IMR-90 (cell line): Measurements from ENCODE around the gene RCOR3. TPM values are rescaled to one million over a fixed set of nuclear protein-coding genes. Genes with fewer than 3 reads are reported as not detected.

Source experiments
- ATAC-seq: fragments of 200-7000 bp; cut with Tn5 transposase; 2 replicates; pipeline ENCODE4 v1.9.1; 2020; ENCODE audit warnings: low read depth, mild to moderate bottlenecking, moderate library complexity
- BruUV-seq: library from RNA; stranded (reverse); fragments of 400-500 nt; replicated peaks from 2 replicates; lab custom pipeline; 2021; lab: Mats Ljungman, UMichigan
- CTCF ChIA-PET: fragments of 300-600 bp; formaldehyde crosslinking; extraction: SDS; loops from one replicate; lab custom pipeline; 2021; ENCODE audit warnings: antibody characterized with exemption; lab: Yijun Ruan, JAX
- POLR2A ChIA-PET: fragments of 300-600 bp; sonication (Branson Sonifier 250); formaldehyde crosslinking; loops from one replicate; lab custom pipeline; 2022; ENCODE audit warnings: antibody characterized with exemption; ENCODE audit not compliant: unreplicated experiment; lab: Charles Lee
- DNase-seq: peaks from one replicate; pipeline ENCODE4 v3.0.0; 2013
- H2AFZ ChIP-seq: replicated peaks from 2 replicates; pipeline ENCODE3; 2013; ENCODE audit warnings: low read length, mild to moderate bottlenecking; ENCODE audit not compliant: poor library complexity
- H2AK5ac ChIP-seq: 2 replicates; pipeline ENCODE4 v1.6.1; 2013; ENCODE audit warnings: low read depth, low read length, inconsistent platforms
- H2AK9ac ChIP-seq: replicated peaks from 2 replicates; pipeline ENCODE3; 2013; ENCODE audit warnings: mild to moderate bottlenecking, low read depth, low read length, moderate library complexity; ENCODE audit not compliant: poor library complexity
- H2BK120ac ChIP-seq: 2 replicates; pipeline ENCODE4 v1.6.1; 2013; ENCODE audit warnings: low read depth, low read length, inconsistent platforms
- H2BK15ac ChIP-seq: 3 replicates; pipeline ENCODE4 v1.6.1; 2013; ENCODE audit warnings: low read depth, low read length, inconsistent platforms
- H2BK20ac ChIP-seq: 2 replicates; pipeline ENCODE4 v1.6.1; 2013; ENCODE audit warnings: low read depth, mild to moderate bottlenecking, inconsistent platforms, low read length, moderate library complexity
- H2BK5ac ChIP-seq: 2 replicates; pipeline ENCODE4 v1.6.1; 2013; ENCODE audit warnings: mild to moderate bottlenecking, low read depth, low read length, inconsistent platforms; ENCODE audit not compliant: poor library complexity, severe bottlenecking
- H3K14ac ChIP-seq: replicated peaks from 2 replicates; pipeline ENCODE4 v1.6.1; 2013; ENCODE audit warnings: low read depth, low read length, inconsistent platforms
- H3K18ac ChIP-seq: 2 replicates; pipeline ENCODE4 v1.6.1; 2013; ENCODE audit warnings: low read depth, low read length, control low read depth
- H3K23ac ChIP-seq: 2 replicates; pipeline ENCODE4 v1.6.1; 2013; ENCODE audit warnings: low read depth, low read length, inconsistent platforms
- H3K27ac ChIP-seq: 2 replicates; pipeline ENCODE4 v1.5.1; 2013; ENCODE audit warnings: mild to moderate bottlenecking, control low read depth, low read length; ENCODE audit not compliant: insufficient read depth
- H3K27me3 ChIP-seq: 2 replicates; pipeline ENCODE4 v1.6.1; 2013; ENCODE audit warnings: low read length; ENCODE audit not compliant: control insufficient read depth, insufficient read depth
- H3K36me3 ChIP-seq: 2 replicates; pipeline ENCODE4 v1.6.1; 2013; ENCODE audit warnings: low read length, mixed read lengths; ENCODE audit not compliant: control insufficient read depth, insufficient read depth
- H3K4ac ChIP-seq: 2 replicates; pipeline ENCODE4 v1.6.1; 2013; ENCODE audit warnings: low read depth, low read length, inconsistent platforms
- H3K4me1 ChIP-seq: 2 replicates; pipeline ENCODE4 v1.6.1; 2013; ENCODE audit warnings: low read length, mixed read lengths; ENCODE audit not compliant: control insufficient read depth, insufficient read depth
- H3K4me2 ChIP-seq: 2 replicates; pipeline ENCODE4 v1.6.1; 2013; ENCODE audit warnings: low read depth, mild to moderate bottlenecking, control low read depth, low read length, moderate library complexity
- H3K4me3 ChIP-seq: 2 replicates; pipeline ENCODE4 v1.5.1; 2013; ENCODE audit warnings: low read depth, mild to moderate bottlenecking, control low read depth, low read length, moderate library complexity; ENCODE audit not compliant: insufficient read depth
- H3K56ac ChIP-seq: 2 replicates; pipeline ENCODE4 v1.6.1; 2013; ENCODE audit warnings: low read length, inconsistent platforms; ENCODE audit not compliant: insufficient read depth; ENCODE audit errors: extremely low read depth
- H3K79me1 ChIP-seq, 2 experiments: 2 replicates each; pipeline ENCODE4 v1.6.1; 2013; ENCODE audit warnings: low read length in 2 of 2, inconsistent platforms in 1 of 2, low read depth in 1 of 2
- H3K9ac ChIP-seq: 2 replicates; pipeline ENCODE4 v1.6.1; 2013; ENCODE audit warnings: low read depth, low read length, control low read depth
- H3K9me1 ChIP-seq: 2 replicates; pipeline ENCODE4 v1.6.1; 2013; ENCODE audit warnings: low read length, inconsistent platforms; ENCODE audit not compliant: insufficient read depth
- H3K9me3 ChIP-seq: 2 replicates; pipeline ENCODE4 v1.6.1; 2013; ENCODE audit warnings: low read length; ENCODE audit not compliant: control insufficient read depth, insufficient read depth
- H4K20me1 ChIP-seq: 2 replicates; pipeline ENCODE4 v1.6.1; 2013; ENCODE audit warnings: low read length, inconsistent platforms; ENCODE audit not compliant: insufficient read depth
- H4K5ac ChIP-seq: 2 replicates; pipeline ENCODE4 v1.6.1; 2013; ENCODE audit warnings: mild to moderate bottlenecking, low read depth, low read length, control low read depth
- H4K8ac ChIP-seq, 2 experiments: 2 replicates each; pipeline ENCODE4 v1.6.1; 2013; ENCODE audit warnings: low read depth in 2 of 2, low read length in 2 of 2, control low read depth in 1 of 2, inconsistent platforms in 1 of 2
- H4K91ac ChIP-seq: 2 replicates; pipeline ENCODE4 v1.6.1; 2013; ENCODE audit warnings: low read depth, low read length, inconsistent platforms; ENCODE audit not compliant: insufficient read depth
- BHLHE40 ChIP-seq: fragments of 150-350 bp; IDR thresholded peaks from 2 replicates; pipeline ENCODE4 v1.6.1; 2016; ENCODE audit warnings: mild to moderate bottlenecking, low read depth, low read length
- CHD1 ChIP-seq: IDR thresholded peaks from 2 replicates; pipeline ENCODE4 v1.6.1; 2012; ENCODE audit warnings: low read depth, low read length, improper control_type of control experiment
- CTCF ChIP-seq: conservative IDR thresholded peaks from 2 replicates; pipeline ENCODE4 v1.5.1; 2012; ENCODE audit warnings: mild to moderate bottlenecking, low read depth, low read length, improper control_type of control experiment
- MAFK ChIP-seq: IDR thresholded peaks from 2 replicates; pipeline ENCODE4 v1.6.1; 2012; ENCODE audit warnings: low read depth, low read length, improper control_type of control experiment
- MAZ ChIP-seq: IDR thresholded peaks from 2 replicates; pipeline ENCODE4 v1.6.1; 2012; ENCODE audit warnings: low read depth, mild to moderate bottlenecking, low read length, improper control_type of control experiment, moderate library complexity, borderline replicate concordance
- MXI1 ChIP-seq: IDR thresholded peaks from 2 replicates; pipeline ENCODE4 v1.6.1; 2012; ENCODE audit warnings: low read depth, mild to moderate bottlenecking, low read length, moderate library complexity, borderline replicate concordance
- POLR2A ChIP-seq: IDR thresholded peaks from 2 replicates; pipeline ENCODE4 v1.6.1; 2012; ENCODE audit warnings: mild to moderate bottlenecking, low read depth, low read length
- RAD21 ChIP-seq: IDR thresholded peaks from 2 replicates; pipeline ENCODE4 v1.6.1; 2012; ENCODE audit warnings: low read length, improper control_type of control experiment
- RCOR1 ChIP-seq: IDR thresholded peaks from 2 replicates; pipeline ENCODE4 v1.6.1; 2012; ENCODE audit warnings: mild to moderate bottlenecking, low read length, improper control_type of control experiment; ENCODE audit not compliant: insufficient replicate concordance
- RFX5 ChIP-seq: IDR thresholded peaks from 2 replicates; pipeline ENCODE4 v1.8.0; 2012; ENCODE audit warnings: low read depth, mild to moderate bottlenecking, low read length, moderate library complexity
- SMC3 ChIP-seq: fragments of 150-350 bp; IDR thresholded peaks from 2 replicates; pipeline ENCODE4 v1.6.1; 2016; ENCODE audit warnings: low read depth, mild to moderate bottlenecking, antibody characterized with exemption, low read length, moderate library complexity
- USF2 ChIP-seq: fragments of 150-350 bp; IDR thresholded peaks from 2 replicates; pipeline ENCODE4 v1.6.1; 2017; ENCODE audit warnings: mild to moderate bottlenecking, antibody characterized with exemption, low read length, low read depth
- WGBS, 2 experiments: methylation state at CpG; one replicate each; pipeline versions ENCODE4 v1.1.5 to v1.1.7; 2013; ENCODE audit warnings: missing lambda C conversion rate in 2 of 2; ENCODE audit not compliant: insufficient read length in 1 of 2; ENCODE audit errors: extremely low coverage in 2 of 2; 5-methylcytosine and 5-hydroxymethylcytosine counted together
- dilution Hi-C: fragments of 300-500 bp; cut with HindIII; formaldehyde crosslinking; loops from one replicate; pipeline ENCODE4 v1.14.3; 2018; ENCODE audit warnings: low sequenced_read_pairs; ENCODE audit not compliant: unreplicated experiment
- in situ Hi-C: fragments of 300-500 bp; cut with MboI; formaldehyde crosslinking; loops from 3 replicates; pipeline ENCODE4 v1.14.3; 2019; ENCODE audit warnings: low sequenced_read_pairs, inconsistent platforms, mixed read lengths
- intact Hi-C: fragments of 100-400 bp; cut with micrococcal nuclease; formaldehyde crosslinking; loops from 2 replicates; pipeline ENCODE4 v1.10.0; 2022
- polyA plus RNA-seq, 3 experiments: library from polyadenylated mRNA; depleted of rRNA; stranded (reverse); fragments of >200 nt; gene quantifications; 2 replicates each; pipeline ENCODE4 v1.2.3, GENCODE V29; 2012; ENCODE audit warnings: low replicate concordance in 1 of 3
- total RNA-seq: library from RNA; depleted of rRNA; stranded (reverse); fragments of >200 nt; gene quantifications from 2 replicates; pipeline ENCODE4 v1.2.3, GENCODE V29; 2012
- TF ChIP-seq, protein P1 (sequence below): fragments of 150-350 bp; IDR thresholded peaks from 2 replicates; pipeline ENCODE4 v1.6.1; 2016; ENCODE audit warnings: low read depth, mild to moderate bottlenecking, low read length, moderate library complexity, borderline replicate concordance

The RCOR3 gene
- total and polyA plus RNA-seq, 2 of the 4 experiments (the other 2 are of a cell fraction), result 8.1 to 16.4 TPM

DNA sequence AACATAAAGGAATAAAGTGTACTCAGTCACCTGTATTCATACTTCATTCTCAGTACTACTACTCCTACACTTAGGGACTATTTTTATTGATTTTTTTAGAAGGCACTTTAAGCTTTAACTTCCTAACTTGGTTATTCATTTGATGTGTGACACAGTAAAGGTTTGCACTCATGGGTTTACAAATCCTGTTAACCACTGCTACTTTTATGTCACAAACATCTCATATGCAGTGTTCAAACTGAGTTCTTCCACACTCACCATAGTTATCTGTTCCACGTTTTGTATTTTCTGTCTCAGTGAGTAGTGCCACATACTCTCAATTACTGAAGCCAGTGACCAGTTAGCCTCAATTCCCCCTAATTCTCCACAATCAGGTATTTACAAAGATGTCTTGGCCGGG lies 33.2 kb downstream of the RCOR3 start:
- H2BK120ac ChIP-seq, result no peak overlapping the region
- no peak overlapping the region for H3K14ac ChIP-seq
- H3K27me3 ChIP-seq, result no peaks in the 10 kb centered on the region
- no peaks in the 10 kb centered on the region for H4K20me1 ChIP-seq
- H2AK5ac ChIP-seq, result no peak overlapping the region
- intact Hi-C loops, result no loop called here
- no peak overlapping the region for H3K4me3 ChIP-seq
- H3K56ac ChIP-seq, result no peak overlapping the region
- no peak overlapping the region for H2BK20ac ChIP-seq
- in situ Hi-C loops, result no loop called here
- H3K9me3 ChIP-seq, result no peaks in the 10 kb centered on the region
- BruUV-seq, result no TSS peak
- H3K79me1 ChIP-seq, result peaks cover 0 to 1% of the 10 kb centered on the region in 2 experiments; a peak in 2 of 4 replicates
- H2AFZ ChIP-seq, result no peak overlapping the region
- no peak for TF ChIP-seq RCOR1
- TF ChIP-seq MAFK, result no peak
- TF ChIP-seq BHLHE40, result no peak
- TF ChIP-seq POLR2A, result no peak
- no peak for TF ChIP-seq MAZ
- TF ChIP-seq MXI1, result no peak
- no peak for TF ChIP-seq RFX5
- no peak for TF ChIP-seq CHD1
- no peak for TF ChIP-seq USF2
- no peak for TF ChIP-seq RAD21
- TF ChIP-seq, protein P1, sequence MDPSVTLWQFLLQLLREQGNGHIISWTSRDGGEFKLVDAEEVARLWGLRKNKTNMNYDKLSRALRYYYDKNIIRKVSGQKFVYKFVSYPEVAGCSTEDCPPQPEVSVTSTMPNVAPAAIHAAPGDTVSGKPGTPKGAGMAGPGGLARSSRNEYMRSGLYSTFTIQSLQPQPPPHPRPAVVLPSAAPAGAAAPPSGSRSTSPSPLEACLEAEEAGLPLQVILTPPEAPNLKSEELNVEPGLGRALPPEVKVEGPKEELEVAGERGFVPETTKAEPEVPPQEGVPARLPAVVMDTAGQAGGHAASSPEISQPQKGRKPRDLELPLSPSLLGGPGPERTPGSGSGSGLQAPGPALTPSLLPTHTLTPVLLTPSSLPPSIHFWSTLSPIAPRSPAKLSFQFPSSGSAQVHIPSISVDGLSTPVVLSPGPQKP, result no peak
- no peak for TF ChIP-seq CTCF
- TF ChIP-seq SMC3, result no peak
- dilution Hi-C loops, result no loop called here
- no peak for ATAC-seq
- 83% methylated on average over 1 of the region's 2 CpGs; no CpG with 5 or more reads in 1 of the 2 experiments for WGBS, 2 experiments
- no peak overlapping the region for H3K4ac ChIP-seq
- no peak overlapping the region for H3K27ac ChIP-seq
- no peaks in the 10 kb centered on the region for H3K4me1 ChIP-seq
- no peak overlapping the region for H2AK9ac ChIP-seq
- no peak overlapping the region for H4K91ac ChIP-seq
- H2BK5ac ChIP-seq, result no peak overlapping the region
- no peak overlapping the region for H2BK15ac ChIP-seq
- no peak overlapping the region for H3K23ac ChIP-seq
- POLR2A ChIA-PET, result no interaction called here
- H3K36me3 ChIP-seq, result peaks cover 32% of the 10 kb centered on the region
- no peaks in the 10 kb centered on the region for H3K9me1 ChIP-seq
- no peak overlapping the region for H3K4me2 ChIP-seq
- no peak overlapping the region for H4K8ac ChIP-seq
- no peak overlapping the region for H3K9ac ChIP-seq
- no peak overlapping the region for H3K18ac ChIP-seq
- H4K5ac ChIP-seq, result no peak overlapping the region
- DNase-seq, result no peak
- CTCF ChIA-PET, result no interaction called here
